Memory B cell (primary cell): Measurements from ENCODE around the gene SPAG8.
A peak's percentile ranks its signal among the peaks of the same experiment; 100 is the strongest.

Source experiments
- ATAC-seq: fragments of 150-1000 bp; cut with Tn5 transposase; 2 replicates; pipeline ENCODE4 v1.10.0; 2021; ENCODE audit warnings: low read depth, mild to moderate bottlenecking, moderate library complexity
- DNase-seq, 2 donors: peaks; one replicate each; pipeline ENCODE4 v3.0.0; 2022; ENCODE audit warnings: low spot score in 2 of 2
- H3K27ac Mint-ChIP-seq: one replicate; pipeline ENCODE4 v1.8.0; 2022; ENCODE audit warnings: mild to moderate bottlenecking, moderate library complexity, mixed read lengths
- H3K27me3 Mint-ChIP-seq: one replicate; pipeline ENCODE4 v1.8.0; 2022; ENCODE audit warnings: mixed read lengths
- H3K36me3 Mint-ChIP-seq: one replicate; pipeline ENCODE4 v1.8.0; 2022; ENCODE audit warnings: mild to moderate bottlenecking, mixed read lengths
- H3K4me1 Mint-ChIP-seq: one replicate; pipeline ENCODE4 v1.8.0; 2022; ENCODE audit warnings: mixed read lengths
- H3K4me3 Mint-ChIP-seq: one replicate; pipeline ENCODE4 v1.8.0; 2022; ENCODE audit warnings: mild to moderate bottlenecking, moderate library complexity, mixed read lengths
- H3K9me3 Mint-ChIP-seq: one replicate; pipeline ENCODE4 v1.8.0; 2022; ENCODE audit warnings: mixed read lengths

SPAG8 gene

DNA sequence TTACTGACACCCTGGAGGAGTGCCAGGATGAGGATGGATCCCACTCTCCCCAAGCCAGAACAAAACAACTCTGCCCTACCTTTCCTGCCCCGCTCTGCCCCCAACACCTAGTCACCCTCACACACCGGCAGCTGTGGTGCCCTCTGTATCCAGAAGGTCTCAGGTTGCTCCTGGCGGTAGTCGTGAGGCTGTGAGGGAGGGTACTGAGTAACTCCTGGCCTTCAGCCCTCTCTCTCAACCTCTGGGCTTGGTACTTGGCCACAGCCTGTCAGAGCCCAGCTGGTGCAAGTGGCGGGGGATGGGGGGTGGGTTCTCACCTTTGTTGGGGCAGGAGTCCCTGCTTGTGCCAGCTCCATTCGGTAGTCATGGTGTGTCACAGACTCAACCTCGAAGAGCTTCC, 1.9 kb downstream of the SPAG8 start:
- no peaks in the 10 kb centered on the region for H3K27me3 Mint-ChIP-seq
- no peak overlapping the region for H3K27ac Mint-ChIP-seq
- H3K36me3 Mint-ChIP-seq, result peaks cover 9% of the 10 kb centered on the region
- peaks cover 10% of the 10 kb centered on the region for H3K4me1 Mint-ChIP-seq
- ATAC-seq, result no peak
- H3K9me3 Mint-ChIP-seq, result no peaks in the 10 kb centered on the region
- no peak for DNase-seq
- no peak overlapping the region for H3K4me3 Mint-ChIP-seq

DNA sequence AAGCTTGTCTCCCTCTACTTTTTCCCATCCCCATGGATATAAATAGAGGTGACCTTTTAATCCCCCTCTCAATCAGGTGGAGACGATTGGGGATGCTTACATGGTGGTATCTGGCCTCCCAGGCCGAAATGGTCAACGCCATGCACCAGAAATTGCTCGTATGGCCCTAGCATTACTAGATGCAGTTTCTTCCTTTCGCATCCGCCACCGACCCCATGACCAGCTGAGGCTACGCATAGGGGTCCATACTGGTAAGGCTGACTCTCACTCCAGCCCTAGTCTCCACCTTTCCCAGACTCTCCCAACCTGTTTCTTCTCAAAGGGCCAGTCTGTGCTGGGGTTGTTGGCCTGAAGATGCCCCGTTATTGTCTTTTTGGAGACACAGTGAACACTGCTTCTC, 3.6 kb downstream of the SPAG8 start:
- Mint-ChIP-seq H3K4me3 (no peak overlapping the region), H3K4me1 (peaks cover 6% of the 10 kb centered on the region), H3K9me3 (no peaks in the 10 kb centered on the region), H3K27me3 (no peaks in the 10 kb centered on the region), H3K27ac (no peak overlapping the region), H3K36me3 (peaks cover 11% of the 10 kb centered on the region)
- ATAC-seq (no peak), DNase-seq (no peak)

DNA sequence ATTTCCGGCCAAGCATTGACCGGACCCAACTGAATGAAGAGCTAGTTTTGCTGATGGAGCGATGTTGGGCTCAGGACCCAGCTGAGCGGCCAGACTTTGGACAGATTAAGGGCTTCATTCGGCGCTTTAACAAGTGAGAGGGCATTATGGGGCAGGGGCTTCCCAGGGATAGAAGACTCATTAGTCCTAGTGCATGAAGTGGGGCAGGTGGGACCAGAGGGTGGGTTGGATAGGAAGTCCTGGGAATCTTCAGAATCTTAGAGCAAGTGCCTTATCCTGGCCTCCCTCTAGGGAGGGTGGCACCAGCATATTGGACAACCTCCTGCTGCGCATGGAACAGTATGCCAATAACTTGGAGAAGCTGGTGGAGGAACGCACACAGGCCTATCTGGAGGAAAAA, 6.0 kb downstream of the SPAG8 start:
- ATAC-seq, result no peak
- Mint-ChIP-seq H3K27ac (no peak overlapping the region), H3K27me3 (no peaks in the 10 kb centered on the region), H3K36me3 (peaks cover 18% of the 10 kb centered on the region), H3K4me3 (no peak overlapping the region), H3K4me1 (no peaks in the 10 kb centered on the region), H3K9me3 (no peaks in the 10 kb centered on the region)
- no peak for DNase-seq

DNA sequence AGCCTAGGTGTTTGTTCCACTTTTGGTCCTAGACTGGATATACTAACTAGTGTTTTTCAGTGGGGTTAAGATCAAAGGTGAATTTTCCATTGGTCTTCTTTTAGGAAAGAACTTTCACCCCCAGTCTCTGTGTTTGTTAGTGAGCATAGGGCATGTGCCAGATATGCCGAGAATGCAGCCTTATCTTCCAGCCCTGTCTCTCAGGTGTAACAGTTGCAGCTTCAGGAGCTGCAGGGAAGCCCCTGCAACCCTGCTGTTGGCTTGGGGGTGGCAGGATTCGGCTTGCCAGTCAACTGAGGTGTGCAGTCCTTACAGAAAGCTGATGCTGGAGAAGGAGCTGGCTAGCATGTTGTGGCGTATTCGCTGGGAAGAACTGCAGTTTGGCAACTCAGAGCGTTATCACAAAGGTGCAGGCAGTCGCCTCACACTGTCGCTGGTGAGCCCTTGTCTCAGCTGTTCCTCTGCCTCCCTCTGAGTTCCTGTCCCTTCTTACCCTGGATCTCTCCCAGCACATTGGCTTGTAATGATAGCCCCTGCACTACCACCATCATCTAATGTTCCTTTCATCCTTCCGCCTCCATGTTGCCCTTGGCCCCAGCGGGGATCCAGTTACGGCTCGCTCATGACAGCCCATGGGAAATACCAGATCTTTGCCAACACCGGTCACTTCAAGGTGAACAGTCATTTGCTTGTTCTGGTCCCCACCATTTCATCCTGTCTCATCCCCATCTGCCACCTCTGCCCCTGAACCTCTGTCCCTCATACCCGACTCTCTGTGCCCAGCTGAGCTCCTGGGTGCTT, 10.5 kb downstream of the SPAG8 start:
- Mint-ChIP-seq H3K27ac (no peak overlapping the region), H3K9me3 (no peaks in the 10 kb centered on the region), H3K36me3 (peaks cover 21% of the 10 kb centered on the region), H3K27me3 (no peaks in the 10 kb centered on the region), H3K4me1 (no peaks in the 10 kb centered on the region), H3K4me3 (no peak overlapping the region)
- DNase-seq (no peak), ATAC-seq (no peak)

DNA sequence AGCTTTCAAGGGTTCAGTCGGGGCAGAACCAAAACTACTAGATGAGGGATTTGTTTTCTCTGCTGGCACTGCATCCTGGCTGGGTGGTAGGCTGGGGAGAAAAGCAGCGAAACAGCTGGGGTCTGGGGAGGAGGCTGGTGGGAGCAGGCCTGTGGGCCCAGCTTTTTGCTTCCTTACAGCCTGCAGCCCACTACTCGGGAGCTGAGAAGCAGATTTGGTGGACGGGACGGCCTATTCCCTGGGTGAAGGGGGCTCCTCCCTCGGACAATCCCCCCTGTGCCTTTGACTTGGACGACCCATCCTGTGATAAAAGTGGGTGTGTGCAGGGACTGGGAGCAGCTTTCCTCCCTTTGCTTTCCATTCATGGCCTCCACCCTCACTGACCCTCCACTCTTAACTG, 11.5 kb downstream of the SPAG8 start:
- DNase-seq (no peak), ATAC-seq (no peak)
- Mint-ChIP-seq H3K36me3 (peaks cover 20% of the 10 kb centered on the region), H3K4me1 (peaks cover 3% of the 10 kb centered on the region), H3K9me3 (no peaks in the 10 kb centered on the region), H3K27ac (no peak overlapping the region), H3K27me3 (no peaks in the 10 kb centered on the region), H3K4me3 (no peak overlapping the region)

DNA sequence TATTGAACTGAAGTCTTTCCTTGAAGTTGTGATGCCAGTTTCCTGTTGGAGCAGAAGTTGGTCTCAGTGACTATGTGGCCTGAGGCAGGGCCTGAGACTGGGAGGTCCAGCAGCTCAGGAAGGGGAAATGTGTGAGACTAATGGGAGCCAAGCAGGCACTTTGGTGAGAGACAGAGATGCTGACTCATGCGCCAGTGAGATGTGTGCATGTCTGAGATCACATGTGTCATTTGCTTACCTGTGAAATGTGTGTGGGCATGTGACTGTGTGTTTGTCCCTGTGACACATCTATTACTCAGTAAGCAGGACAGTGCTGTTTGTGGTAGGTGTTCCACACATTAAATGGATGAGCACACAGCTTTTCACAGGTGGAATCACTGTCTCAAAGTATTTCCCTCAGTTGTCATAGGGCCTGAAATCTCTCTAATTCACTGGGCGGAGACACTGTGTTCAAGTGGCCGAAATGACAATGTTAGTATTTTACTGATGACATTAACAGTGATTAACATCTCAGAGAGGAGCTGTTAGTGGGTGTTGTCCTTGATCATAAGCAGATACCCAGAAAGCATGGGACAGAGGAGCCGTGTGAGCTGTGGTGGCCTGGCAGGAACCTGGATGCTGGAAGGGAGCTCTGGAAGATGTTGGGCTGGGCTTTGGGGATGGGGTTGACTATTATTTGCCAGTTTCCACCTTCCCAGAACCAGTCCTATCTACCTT, 13.2 kb downstream of the SPAG8 start:
- Mint-ChIP-seq H3K9me3 (no peaks in the 10 kb centered on the region), H3K27ac (no peak overlapping the region), H3K27me3 (no peaks in the 10 kb centered on the region), H3K4me3 (no peak overlapping the region), H3K4me1 (peaks cover 3% of the 10 kb centered on the region), H3K36me3 (peaks cover 18% of the 10 kb centered on the region)
- DNase-seq (no peak), ATAC-seq (no peak)

DNA sequence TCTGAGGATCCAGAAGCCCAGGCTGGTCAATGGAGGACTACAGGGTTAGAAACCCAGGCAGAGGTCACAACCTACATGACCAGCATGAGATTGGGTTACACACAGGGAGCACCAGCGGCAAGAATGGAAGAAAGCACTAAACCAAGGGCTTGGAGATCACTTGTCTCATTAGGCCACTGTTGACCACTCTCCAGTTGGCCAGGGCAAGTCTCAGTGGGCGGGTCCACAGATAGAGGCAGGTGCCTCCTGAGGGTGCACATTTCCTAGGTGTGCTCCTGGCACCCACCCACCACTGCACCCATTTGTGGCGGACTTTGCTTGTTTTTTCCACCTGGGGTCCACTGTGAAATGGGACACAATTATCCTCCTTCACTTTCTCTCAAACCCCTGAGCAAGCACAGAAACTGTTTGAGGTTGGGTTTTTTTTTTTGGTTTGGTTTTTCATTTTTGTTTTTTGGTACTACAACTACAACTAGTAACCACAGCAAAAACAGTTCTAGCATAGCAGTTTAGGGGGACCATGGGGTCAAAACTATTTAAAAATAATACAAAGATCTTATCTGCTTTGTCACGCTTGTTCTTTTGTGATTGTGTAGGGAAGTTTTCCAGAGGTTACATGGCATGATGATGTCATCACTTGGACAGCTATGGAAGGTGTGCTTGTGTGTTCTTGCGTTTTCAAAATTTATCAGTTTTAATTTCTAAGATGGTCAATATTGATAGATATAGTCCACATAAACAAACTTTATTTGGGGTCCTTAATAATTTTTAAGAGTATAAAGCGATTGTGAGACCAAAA, 14.6 kb downstream of the SPAG8 start:
- Mint-ChIP-seq H3K4me3 (no peak overlapping the region), H3K4me1 (peaks cover 3% of the 10 kb centered on the region), H3K27me3 (no peaks in the 10 kb centered on the region), H3K9me3 (no peaks in the 10 kb centered on the region), H3K36me3 (peaks cover 19% of the 10 kb centered on the region), H3K27ac (no peak overlapping the region)
- DNase-seq (no peak), ATAC-seq (no peak)

DNA sequence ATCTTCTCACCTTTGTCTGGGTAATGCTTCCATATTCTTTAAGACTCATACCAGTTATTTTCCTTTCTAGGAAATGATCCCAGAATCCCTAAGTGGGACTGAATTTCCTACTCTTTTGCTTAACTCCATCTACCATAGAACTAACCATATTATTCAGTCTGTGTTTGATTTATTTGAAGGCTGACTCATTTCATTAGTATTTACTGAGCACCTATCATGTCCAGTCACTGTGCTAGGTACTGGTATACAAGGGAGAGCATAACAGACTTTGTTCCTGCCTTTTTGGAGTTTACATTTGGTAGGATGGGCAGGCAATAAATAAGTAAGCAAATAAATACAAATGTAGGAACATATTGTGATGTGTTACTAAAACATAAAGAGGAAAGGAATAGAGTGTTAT, 16.4 kb downstream of the SPAG8 start:
- DNase-seq (no peak), ATAC-seq (no peak)
- H3K27me3 Mint-ChIP-seq, result peaks cover 3% of the 10 kb centered on the region
- H3K36me3 Mint-ChIP-seq, result peaks cover 9% of the 10 kb centered on the region
- H3K4me1 Mint-ChIP-seq, result peaks cover 6% of the 10 kb centered on the region
- no peak overlapping the region for H3K27ac Mint-ChIP-seq
- H3K9me3 Mint-ChIP-seq, result no peaks in the 10 kb centered on the region
- H3K4me3 Mint-ChIP-seq, result no peak overlapping the region

DNA sequence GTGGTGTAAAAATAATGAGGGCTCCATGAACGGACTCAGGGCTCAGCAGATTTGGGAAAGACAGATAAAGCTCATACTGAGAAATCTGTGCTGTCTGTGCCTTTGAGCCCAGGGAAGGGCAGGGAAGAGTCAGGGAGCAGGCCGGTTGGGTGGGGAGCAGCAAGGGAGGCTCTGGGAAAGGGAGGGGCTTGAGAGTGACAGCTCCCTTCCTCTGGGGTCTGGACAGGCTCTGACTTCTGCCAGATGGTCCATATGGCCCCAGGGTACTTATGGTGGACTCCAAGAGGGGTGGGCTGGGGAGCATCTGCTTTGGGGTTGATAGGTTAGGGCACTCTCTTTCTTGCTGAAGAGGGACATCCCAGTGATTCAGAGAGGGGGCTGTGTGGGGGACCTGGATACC, 18.6 kb downstream of the SPAG8 start:
- Mint-ChIP-seq H3K4me3 (no peak overlapping the region), H3K36me3 (peaks cover 5% of the 10 kb centered on the region), H3K4me1 (peaks cover 9% of the 10 kb centered on the region), H3K9me3 (no peaks in the 10 kb centered on the region), H3K27me3 (peaks cover 3% of the 10 kb centered on the region), H3K27ac (no peak overlapping the region)
- ATAC-seq, result no peak
- DNase-seq, result no peak

DNA sequence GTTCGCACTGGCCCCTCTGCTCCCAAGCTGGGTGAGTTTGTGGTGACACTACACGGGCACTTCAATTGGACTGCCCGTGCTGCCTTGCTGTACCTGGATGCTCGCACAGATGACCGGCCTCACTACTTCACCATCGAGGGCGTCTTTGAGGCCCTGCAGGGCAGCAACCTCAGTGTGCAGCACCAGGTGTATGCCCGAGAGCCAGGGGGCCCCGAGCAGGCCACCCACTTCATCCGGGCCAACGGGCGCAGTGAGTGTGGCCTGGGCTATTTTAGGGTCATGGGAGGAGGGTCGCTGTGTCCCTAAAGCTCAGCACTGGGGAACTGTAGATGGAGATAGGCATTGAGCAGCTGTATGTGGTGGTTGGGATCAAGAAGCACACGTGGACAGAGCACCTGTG, 19.2 kb downstream of the SPAG8 start:
- DNase-seq, result no peak
- Mint-ChIP-seq H3K9me3 (no peaks in the 10 kb centered on the region), H3K36me3 (peaks cover 5% of the 10 kb centered on the region), H3K27me3 (peaks cover 3% of the 10 kb centered on the region), H3K4me1 (peaks cover 9% of the 10 kb centered on the region), H3K4me3 (no peak overlapping the region), H3K27ac (no peak overlapping the region)
- ATAC-seq, result no peak

DNA sequence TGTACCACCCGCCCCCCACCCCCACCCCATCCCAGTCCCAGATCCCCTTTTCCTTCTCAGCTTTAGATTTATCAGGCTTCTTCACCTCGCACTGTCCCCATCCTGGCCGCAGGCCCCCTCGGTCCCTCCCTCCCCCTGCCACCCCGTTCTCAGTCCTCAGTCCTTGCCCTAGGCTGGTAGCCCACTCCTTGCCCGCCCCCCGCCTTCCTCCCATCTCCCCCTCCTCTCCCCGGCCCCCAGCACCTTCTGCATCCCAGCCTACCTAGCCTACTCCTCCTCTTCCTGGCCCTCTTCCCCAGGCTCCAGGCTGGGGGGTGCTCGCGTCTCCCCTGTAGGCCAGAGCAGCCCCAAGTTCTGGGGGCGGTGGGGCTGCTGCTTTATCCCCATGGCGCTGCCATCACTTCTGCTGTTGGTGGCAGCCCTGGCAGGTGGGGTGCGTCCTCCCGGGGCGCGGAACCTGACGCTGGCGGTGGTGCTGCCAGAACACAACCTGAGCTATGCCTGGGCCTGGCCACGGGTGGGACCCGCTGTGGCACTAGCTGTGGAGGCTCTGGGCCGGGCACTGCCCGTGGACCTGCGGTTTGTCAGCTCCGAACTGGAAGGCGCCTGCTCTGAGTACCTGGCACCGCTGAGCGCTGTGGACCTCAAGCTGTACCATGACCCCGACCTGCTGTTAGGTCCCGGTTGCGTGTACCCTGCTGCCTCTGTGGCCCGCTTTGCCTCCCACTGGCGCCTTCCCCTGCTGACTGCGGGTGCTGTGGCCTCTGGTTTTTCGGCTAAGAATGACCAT, 19.8 kb downstream of the SPAG8 start:
- peaks cover 3% of the 10 kb centered on the region for H3K27me3 Mint-ChIP-seq
- peaks cover 5% of the 10 kb centered on the region for H3K36me3 Mint-ChIP-seq
- DNase-seq (no peak), ATAC-seq (no peak)
- no peak overlapping the region for H3K4me3 Mint-ChIP-seq
- H3K4me1 Mint-ChIP-seq, result peaks cover 9% of the 10 kb centered on the region
- no peaks in the 10 kb centered on the region for H3K9me3 Mint-ChIP-seq
- H3K27ac Mint-ChIP-seq, result no peak overlapping the region

DNA sequence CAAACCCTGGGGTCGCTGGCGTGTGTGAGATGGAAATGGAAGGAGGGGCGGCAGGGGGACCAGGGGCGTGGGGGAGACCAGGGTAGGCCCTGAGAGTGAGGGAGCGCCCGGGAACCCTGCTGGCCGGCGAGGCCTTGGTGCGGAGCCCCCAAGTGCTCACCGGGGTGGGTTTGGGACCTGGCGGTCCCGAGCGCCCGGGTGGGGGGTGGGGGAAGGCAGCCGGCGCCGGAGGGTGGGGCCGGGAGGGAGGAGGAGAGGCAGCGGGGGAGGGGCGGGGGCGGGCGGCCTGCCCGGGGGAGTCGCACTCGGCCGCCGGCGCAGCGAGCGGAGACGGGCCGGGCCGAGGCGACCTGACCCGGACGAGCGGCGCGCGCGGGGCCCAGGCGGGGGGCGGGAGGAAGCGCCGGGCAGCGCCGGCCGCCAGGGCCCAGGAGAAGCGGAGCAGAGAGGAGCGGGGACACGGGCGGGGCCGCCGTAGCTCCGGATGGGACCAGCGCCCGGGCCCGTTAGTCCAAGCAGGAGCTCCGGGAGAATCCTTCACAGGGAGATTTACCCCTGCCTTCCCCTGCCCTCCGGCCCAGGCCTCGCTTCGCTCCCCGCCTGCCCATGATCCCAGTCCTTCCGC, 20.7 kb downstream of the SPAG8 start, which contains the start of gene NPR2:
TSS of gene NPR2 (plus strand) at position 295 of the 625 bp plus-strand sequence. CDS start 818 bp downstream, outside the sequence.
- H3K4me3 Mint-ChIP-seq, result peak within 1 kb of the TSS; percentile 70
- H3K36me3 Mint-ChIP-seq, result peaks cover 5% of the 10 kb centered on the region
- no peak for ATAC-seq

More for the DNA sequence above, 20.7 kb downstream of the SPAG8 start, which contains the start of gene NPR2:
- H3K27me3 Mint-ChIP-seq, result peaks cover 3% of the 10 kb centered on the region
- peaks cover 9% of the 10 kb centered on the region for H3K4me1 Mint-ChIP-seq
- no peak for DNase-seq
- H3K27ac Mint-ChIP-seq, result no peak within 1 kb of the TSS
- H3K9me3 Mint-ChIP-seq, result no peaks in the 10 kb centered on the region
